GM20000 (cell line): Measurements from ENCODE around the gene NLGN1.

Experiments
- DNase-seq: peaks from one replicate; pipeline ENCODE4 v3.0.0; 2012; ENCODE audit warnings: low spot score
- TF ChIP-seq, protein P1 (sequence below): IDR thresholded peaks from 2 replicates; pipeline ENCODE4 v1.5.1; 2012; ENCODE audit warnings: mild to moderate bottlenecking, control low read depth; ENCODE audit errors: extremely low read depth, missing control alignments

Gene NLGN1

DNA sequence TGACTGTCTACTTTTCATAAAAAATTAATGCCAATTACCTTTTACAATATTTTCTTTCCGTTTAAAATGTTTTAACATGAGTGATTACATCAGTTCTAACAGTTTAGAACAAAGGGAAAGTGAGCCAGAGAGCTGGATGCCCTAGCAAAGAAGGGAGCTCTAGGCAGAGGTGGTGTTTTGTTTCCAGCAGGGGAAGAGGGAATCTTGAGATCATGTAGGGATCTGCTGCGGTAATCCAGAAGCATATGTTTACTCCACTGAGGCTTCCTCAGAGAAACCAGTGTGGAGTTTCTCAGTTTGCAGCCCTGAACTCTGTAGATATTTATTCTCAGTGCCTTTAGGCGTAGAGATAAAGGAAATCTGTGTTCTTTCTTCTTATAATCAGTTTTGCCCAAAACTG is 399.3 kb downstream of the NLGN1 start:
- no peak for DNase-seq
- TF ChIP-seq, protein P1, sequence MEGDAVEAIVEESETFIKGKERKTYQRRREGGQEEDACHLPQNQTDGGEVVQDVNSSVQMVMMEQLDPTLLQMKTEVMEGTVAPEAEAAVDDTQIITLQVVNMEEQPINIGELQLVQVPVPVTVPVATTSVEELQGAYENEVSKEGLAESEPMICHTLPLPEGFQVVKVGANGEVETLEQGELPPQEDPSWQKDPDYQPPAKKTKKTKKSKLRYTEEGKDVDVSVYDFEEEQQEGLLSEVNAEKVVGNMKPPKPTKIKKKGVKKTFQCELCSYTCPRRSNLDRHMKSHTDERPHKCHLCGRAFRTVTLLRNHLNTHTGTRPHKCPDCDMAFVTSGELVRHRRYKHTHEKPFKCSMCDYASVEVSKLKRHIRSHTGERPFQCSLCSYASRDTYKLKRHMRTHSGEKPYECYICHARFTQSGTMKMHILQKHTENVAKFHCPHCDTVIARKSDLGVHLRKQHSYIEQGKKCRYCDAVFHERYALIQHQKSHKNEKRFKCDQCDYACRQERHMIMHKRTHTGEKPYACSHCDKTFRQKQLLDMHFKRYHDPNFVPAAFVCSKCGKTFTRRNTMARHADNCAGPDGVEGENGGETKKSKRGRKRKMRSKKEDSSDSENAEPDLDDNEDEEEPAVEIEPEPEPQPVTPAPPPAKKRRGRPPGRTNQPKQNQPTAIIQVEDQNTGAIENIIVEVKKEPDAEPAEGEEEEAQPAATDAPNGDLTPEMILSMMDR, result no peak

DNA sequence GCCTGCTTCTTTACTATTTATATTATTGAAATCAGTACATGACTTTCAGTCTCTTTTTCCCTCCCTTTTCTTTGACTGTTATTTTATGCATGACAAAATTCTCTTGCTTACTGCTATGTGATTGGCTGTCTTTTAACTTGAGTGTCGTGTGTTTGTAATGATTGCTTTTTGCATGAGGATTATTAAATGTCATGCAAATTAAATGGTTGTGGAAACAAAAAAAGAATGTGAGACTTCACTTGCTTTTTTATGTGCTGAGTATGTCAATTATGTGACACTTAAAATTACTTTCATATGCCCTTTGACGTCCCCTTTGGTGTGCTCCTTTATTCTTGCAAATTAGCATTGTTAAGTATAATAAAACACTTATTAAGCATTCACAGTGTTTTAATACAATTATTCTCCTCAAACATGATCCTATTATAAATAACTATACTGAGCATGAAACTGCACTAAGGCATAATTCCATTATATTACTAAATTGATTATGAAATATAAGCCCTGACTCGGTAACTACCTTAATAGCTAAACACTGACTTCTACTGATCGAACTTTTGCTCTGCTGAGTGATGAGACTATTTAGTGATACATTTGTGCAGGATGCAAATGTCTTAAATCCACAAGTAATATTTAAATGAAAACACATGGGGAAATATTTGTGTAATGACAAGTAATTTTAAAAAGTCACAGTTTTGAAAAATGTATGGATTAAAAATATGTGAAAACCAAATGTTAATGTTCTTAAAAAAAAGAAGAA is 401.7 kb downstream of the NLGN1 start:
- no peak for DNase-seq
- TF ChIP-seq, protein P1, result no peak

DNA sequence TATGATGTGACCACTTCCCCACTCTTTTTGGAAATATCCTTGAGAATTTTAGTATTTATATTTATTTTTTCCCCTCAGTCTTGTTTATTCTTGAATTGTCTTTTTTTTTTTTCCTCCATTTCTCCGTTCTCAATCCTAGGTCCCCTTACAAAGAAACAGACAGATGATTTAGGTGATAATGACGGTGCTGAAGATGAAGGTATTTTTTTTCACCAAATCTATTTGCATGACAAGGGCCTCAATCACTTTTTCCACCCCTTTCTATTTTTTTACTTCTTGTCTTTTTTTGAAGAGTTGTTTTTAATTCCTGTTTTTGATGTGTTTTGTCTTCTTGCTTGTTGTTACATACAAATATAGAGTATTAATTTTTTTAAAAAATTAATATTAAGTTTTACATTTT is 402.6 kb downstream of the NLGN1 start:
- no peak for DNase-seq
- TF ChIP-seq, protein P1, result no peak

DNA sequence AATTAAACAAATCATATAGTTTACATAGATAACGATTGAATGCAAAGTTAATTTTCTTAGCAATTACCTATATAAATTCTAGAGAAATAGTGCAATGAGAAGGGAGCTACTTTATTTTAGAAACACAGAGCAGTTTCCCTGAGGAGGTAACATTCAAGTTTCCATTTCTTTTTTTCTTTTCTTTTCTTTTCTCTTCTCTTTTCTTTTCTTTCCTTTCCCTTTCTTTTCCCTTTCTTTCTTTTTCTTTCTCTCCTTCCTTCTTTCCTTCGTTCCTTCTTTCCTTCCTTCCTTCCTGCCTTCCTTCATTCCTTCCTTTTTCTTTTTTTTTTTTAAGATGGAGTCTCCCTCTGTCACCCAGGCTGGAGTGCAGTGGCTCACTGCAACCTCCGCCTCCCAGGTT is 417.3 kb downstream of the NLGN1 start:
- DNase-seq, result no peak
- TF ChIP-seq, protein P1, result no peak

DNA sequence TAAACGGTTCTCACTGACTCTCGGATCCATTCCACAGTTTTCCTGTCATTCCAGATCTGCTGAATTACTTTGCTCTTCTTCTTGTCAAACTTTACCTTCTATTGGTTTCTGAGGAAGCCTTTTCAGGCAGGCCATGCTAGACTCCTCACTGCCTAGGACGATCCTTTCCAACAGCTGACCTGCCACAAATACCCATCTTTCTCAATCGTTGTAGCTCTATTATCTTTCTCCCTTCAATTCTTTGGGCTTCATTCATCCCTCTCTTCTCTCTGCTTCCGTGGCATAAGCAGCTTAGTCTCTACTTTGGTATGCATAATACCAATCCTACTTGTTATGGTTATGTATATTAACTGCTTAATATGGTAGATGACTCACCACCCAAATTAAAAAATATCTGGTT is 421.8 kb downstream of the NLGN1 start:
- TF ChIP-seq, protein P1, result no peak
- no peak for DNase-seq

DNA sequence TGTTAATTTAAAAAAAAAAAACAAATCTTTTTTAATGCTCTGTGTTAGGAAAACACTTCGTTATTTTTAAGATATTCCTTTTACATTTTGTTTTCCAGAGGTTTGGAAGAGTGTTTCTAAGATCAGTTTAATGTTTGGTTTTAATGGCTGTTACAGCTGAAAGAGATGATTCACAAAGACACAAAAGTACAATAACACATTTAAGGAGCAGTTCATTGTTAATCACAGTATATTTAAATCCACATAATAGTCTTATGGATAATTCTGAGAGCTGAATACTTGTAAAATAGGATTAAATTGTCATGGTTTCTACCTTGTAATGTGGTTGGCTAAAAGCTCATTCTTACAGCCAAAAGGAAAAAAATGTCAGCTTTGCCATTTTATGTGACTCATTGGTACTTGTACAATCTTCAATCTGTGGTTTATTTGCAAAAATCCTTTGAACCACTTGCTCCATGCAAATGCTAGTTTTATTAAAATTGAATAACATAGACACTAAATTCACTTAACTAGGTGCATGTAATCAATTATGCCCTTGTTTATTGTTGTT is 426.4 kb downstream of the NLGN1 start:
- no peak for DNase-seq
- TF ChIP-seq, protein P1, result no peak

DNA sequence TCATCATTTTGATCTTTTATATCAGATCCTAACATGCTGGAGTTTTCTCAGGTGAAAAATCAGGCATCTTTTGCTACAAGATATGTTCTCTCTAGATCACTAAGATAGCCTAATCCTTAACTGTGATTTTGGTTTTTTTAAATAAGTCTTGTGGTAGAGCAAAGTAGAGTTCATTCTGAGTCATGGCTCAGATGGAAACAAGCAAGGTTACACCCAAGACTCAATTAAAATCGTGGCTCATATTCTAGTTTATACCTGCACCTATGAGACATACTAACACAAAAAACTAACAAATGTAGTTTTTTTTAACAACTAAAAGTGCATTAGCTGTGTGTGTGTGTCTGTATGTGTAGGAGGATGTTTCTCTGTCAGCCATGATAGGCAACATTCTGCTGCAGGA is 428.2 kb downstream of the NLGN1 start:
- TF ChIP-seq, protein P1, result no peak
- DNase-seq, result no peak
